Measurements from ENCODE around the gene CFAP100.

CFAP100 gene

GRCh38 chr3:126456766-126457388 is 62.2 kb downstream of the CFAP100 start:
- in situ Hi-C loops (cut with MboI; ENCODE audit: low sequenced_read_pairs): no loop called here

DNA sequence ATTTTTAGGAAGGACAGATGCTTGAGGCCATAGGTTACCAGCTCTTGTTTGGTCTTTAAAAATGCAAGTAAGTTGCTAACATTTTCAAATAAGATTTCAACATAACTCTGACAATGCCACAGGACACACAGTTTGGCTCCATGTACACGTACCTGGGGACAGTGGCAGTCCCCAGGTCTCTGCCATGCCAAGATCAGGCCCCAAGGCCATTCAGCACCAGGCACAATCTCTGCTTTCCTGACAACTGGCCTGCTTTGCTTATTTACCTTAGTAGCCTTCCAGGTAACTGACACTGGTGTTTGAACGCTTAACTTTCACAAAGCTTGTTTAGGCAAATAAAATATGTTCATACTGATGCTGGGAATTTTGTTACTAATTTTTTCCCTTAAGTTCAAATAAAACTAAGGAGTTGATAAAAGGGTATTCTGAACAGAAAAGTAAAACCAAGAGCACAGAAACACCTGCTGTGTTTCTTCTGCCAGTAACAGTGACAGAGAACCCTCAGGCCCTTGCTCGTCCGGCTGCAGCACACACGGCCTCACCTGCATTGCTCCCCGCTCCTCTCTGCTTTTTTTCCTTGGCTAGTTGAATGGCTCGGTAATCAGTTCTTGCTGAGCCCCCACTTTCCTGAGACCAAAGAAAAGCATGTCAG is 64.5 kb downstream of the CFAP100 start:
- in situ Hi-C loops (cut with MboI; ENCODE audit: low sequenced_read_pairs): no loop called here

DNA sequence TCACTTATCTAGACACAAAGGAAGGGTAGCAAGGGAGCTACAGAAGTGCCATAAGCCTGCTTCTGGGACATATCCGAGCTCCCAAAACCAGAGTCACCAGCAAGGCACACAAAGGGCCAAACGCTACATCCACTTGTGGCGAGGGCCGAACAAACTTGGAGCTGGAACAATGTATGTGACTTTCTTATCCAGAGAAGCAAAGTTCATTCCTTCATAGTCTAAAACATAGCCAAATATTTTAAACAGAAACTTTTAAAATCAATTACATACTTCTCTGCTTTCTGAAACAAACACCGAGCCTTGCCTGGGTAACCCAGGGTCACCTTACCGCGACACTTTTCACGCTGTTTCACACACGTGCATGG is 65.0 kb downstream of the CFAP100 start:
- in situ Hi-C loops (cut with MboI; ENCODE audit: low sequenced_read_pairs): no loop called here

DNA sequence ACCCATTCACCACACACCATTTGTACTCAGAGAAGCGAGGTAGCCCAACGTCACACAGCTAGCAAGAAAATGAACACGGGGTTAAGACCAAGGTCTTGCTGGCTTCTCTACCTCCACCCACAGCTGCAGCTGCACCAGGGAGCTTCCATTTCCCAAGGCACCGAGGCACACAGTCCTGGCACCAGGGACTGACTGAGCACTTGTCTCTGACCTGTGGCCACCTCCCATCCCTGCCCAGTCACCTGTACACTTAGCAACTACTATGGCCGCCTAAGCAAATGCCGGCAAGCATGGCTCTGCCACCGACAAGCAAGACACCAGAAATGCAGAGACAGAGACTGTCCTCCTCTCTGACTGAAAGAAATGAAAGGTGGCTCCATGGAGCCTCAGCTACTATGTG is 65.7 kb downstream of the CFAP100 start:
- in situ Hi-C loops (cut with MboI; ENCODE audit: low sequenced_read_pairs): no loop called here

- in situ Hi-C loops (cut with MboI; ENCODE audit: low sequenced_read_pairs): no loop called here
These were observed 66.9 kb downstream of the CFAP100 start for GRCh38 chr3:126461450-126462070.

GRCh38 chr3:126463521-126463920 is 68.8 kb downstream of the CFAP100 start:
- in situ Hi-C loops (cut with MboI; ENCODE audit: low sequenced_read_pairs): no loop called here

GRCh38 chr3:126464093-126464492 is 69.4 kb downstream of the CFAP100 start:
- in situ Hi-C loops (cut with MboI; ENCODE audit: low sequenced_read_pairs): no loop called here

- in situ Hi-C loops (cut with MboI; ENCODE audit: low sequenced_read_pairs): no loop called here
These were observed 69.8 kb downstream of the CFAP100 start for GRCh38 chr3:126464494-126464893.

GRCh38 chr3:126464997-126465396 is 70.3 kb downstream of the CFAP100 start:
- in situ Hi-C loops (cut with MboI; ENCODE audit: low sequenced_read_pairs): no loop called here

GRCh38 chr3:126465928-126466544 is 71.3 kb downstream of the CFAP100 start:
- in situ Hi-C loops (cut with MboI; ENCODE audit: low sequenced_read_pairs): no loop called here

DNA sequence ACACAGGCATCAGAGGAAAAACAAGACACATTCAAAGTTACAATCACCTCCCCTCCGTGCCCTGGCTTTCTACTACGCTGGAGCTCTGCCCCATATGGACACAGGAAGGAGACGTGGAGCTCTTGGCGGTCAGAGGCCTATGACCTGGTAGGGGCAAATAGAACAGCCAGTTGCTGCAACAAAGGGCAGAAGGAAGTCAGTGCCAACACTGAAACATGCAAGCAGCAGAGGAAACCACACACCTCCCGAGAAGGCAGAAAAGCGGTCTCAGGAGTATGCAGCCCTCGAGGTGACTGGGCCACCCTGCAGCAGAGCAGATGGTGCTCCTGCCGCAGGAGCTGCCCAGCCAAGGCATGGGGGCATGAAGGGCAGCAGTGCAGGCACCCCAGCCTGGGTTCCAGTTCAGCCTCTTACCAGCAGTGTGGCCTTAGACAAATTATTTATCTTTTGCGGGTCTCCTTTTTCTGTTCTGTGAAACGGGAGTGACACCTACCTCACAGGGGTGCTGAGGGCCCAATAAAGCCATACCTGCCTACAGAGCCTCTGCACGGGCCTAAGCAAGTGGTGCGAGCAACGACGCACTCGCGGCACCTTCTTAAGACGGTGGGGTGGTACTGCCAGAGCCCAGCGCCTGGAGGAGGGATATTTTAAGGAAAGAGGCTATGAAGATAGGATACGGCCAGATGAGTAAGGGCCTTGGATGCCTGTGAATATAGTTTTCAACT is 72.3 kb downstream of the CFAP100 start:
- in situ Hi-C loops (cut with MboI; ENCODE audit: low sequenced_read_pairs): no loop called here

GRCh38 chr3:126467611-126467955 is 72.9 kb downstream of the CFAP100 start:
- in situ Hi-C loops (cut with MboI; ENCODE audit: low sequenced_read_pairs): no loop called here

DNA sequence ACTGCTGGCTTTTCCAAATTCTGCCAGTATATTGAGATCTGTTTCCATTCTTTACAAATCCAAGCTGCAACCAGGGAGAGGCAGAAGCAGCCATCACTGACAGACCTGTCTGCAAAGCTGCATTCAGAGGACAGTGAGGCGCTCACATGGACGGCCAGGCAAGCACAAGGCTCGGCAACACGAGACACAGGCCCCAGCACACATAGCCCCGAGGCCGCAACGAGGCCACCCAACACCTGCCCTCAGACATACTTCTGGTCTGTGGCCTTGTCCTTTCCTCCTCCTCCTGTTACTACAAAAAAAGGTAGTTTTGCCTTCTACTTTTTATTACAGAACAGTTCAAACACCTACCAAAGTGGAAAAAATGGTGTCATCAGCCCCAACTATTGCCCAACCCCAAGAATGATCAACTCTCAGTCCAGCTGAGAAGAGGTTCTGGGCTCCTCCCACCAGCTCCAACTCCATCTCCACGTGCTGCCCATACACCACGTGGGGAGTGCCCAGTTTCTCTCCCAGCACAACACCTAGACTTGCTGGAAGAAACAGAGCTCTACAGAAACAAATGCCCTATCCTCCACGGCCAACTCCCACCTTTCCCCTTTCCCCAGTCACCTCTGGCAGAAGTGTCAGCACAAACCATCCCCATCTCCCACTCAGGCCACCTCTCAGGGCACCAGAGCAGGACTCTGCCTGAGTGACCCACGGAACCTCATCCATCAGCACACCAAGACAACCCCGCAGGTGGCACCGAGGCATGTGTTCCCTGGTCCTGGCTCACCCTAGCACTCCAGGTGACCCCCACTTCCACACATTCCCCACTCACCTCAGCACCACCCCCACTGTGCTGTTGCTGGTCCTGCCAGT is 73.6 kb downstream of the CFAP100 start:
- in situ Hi-C loops (cut with MboI; ENCODE audit: low sequenced_read_pairs): no loop called here

DNA sequence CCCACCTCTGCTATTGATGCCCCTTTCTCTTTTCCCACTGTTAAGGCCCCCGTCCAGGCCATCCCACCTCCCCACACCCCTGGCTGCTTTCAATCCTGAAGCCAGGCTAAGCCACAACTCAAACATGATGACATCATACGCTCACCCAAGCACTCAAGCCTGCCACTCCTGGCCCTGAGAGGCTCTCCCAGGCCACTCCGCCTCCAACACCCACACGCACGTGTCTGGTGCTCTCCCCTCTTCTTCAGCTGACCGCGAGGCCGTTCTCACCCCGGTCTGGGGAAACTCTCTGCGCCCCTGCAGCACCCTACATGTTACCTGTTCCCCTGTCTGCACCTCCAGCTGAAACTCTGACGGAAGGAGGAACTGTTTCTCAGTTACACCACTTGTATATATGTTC is 74.8 kb downstream of the CFAP100 start:
- in situ Hi-C loops (cut with MboI; ENCODE audit: low sequenced_read_pairs): no loop called here

DNA sequence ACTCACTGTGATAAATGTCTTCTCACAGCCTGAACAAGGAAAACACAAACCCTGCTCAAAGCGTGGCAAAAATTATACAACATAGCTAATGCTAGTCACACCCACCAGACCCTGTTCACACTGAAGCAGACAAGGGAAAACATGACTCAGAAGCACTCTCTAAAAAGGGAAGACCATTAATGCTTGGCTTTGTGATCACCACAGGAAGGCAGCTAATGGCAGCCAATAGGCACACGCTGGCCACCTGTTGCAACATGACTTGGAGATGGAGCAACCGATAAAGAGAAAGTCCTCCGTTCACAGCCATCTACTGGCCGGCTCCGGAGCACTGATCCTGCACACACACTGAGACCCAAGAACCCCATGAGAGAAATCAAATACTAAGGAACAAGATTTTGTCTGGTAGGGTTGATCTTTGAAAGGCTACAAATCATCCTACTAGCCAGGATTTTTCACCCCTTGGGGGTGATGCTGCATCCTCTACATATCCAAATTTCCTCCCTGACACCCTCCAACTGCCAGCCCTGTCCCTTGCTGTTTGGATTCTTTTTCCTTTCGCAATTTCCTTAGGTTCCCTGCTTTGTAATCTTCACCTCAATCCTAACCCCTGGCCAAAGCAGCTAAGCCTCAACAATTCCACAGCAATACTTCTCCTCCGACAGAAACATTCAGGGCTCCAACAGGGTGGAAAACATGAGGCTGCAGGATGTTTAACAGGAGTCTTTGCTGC is 77.7 kb downstream of the CFAP100 start:
- in situ Hi-C loops (cut with MboI; ENCODE audit: low sequenced_read_pairs): no loop called here

GRCh38 chr3:126473292-126474168 is 78.8 kb downstream of the CFAP100 start:
- in situ Hi-C loops (cut with MboI; ENCODE audit: low sequenced_read_pairs): no loop called here

DNA sequence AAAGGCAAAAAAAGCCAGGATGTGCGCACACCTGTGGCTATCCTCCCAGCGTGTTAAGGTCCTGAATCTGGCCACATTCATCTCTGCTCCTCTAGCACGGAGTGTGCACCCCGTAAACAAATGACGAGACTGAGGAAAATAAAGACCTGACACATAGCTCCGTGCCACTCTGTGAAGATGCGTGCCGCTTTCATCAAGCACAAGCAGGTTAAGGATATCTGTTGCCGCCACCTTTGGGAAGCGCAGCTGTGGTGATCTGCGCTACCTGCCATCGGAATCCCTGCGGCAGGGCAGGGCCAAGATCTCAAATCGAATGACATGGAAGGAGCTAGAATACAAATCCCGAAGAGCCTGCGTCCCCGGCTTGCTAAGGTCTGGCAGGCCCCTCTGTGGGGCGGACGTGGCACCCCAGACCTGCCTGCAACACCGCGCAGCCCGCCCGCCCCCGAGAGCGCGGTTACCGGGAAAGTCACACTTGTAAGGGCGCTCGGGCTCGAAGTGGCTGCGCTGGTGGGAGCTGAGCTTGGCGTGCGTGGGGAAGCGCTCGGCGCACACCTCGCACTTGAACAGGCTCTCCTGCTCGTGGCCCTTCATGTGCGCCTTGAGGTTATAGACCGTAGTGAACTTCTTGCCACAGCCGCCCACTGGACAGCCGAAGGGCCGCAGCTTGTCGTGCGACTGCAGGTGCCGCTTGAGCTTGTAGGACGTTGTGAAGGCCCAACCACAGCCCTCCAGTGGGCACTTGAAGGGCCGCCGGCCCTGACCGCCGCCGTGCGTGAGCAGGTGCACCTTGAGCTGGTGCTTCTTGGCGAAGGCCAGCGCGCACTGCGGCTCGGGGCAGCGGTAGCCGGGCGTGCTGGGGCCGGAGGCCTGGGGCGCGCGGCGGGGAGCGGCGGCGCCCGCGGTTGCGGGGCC is 80.0 kb downstream of the CFAP100 start:
- in situ Hi-C loops (cut with MboI; ENCODE audit: low sequenced_read_pairs): no loop called here

Measured in hTERT RPE-1 (cell line).